GM19438 (cell line): Measurements from ENCODE around the gene CLN6.
A peak's percentile ranks its signal among the peaks of the same experiment; 100 is the strongest.

ENCODE experiments used
- ATAC-seq: cut with Tn5 transposase; IDR thresholded peaks from one replicate; pipeline ENCODE4 v1.9.1; 2021; ENCODE audit warnings: low read depth; ENCODE audit not compliant: unreplicated experiment

Gene CLN6

DNA sequence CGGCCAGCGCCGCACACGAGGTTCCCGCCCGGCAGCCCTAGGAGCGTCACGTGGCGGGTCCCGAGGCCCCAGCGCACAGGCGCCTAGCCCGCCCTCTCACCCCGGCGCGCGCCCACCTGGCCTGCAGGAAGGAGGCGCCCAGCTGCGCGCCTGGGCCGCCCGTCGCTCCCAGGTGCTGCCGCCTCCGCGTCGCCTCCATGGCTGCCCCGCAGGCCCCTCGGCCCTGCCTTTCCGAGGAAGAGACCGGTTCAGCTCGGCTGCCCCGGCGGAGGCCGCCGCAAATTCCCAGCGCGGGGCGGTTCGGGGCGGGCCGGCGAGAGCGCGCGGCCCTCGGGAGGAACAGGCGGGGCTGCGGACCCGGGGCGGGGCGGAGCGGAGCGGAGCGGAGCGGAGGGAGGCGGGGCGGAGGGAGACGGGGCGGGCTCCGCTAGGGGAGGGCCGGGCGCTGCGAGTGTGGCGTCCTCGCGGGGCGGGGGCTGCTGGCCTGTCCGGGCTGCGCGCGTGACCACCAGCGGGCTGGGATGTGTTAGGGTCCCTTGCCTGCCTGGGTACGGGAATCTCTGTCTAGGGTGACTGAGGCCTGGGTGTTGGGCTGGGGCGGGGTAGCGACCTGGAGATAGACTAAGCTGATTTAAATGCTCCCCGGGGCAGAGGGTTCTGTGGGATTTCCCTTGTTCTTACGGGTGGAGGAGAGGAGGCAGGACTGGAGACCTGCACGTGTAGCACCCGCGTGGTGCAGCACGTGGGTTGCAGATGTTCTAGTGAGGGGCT lies at the start of gene CLN6:
TSS of gene CLN6 (minus strand) at position 343 of the 771 bp plus-strand sequence. CDS start at position 199, 144 bp downstream.
- ATAC-seq, result peak; percentile 70

DNA sequence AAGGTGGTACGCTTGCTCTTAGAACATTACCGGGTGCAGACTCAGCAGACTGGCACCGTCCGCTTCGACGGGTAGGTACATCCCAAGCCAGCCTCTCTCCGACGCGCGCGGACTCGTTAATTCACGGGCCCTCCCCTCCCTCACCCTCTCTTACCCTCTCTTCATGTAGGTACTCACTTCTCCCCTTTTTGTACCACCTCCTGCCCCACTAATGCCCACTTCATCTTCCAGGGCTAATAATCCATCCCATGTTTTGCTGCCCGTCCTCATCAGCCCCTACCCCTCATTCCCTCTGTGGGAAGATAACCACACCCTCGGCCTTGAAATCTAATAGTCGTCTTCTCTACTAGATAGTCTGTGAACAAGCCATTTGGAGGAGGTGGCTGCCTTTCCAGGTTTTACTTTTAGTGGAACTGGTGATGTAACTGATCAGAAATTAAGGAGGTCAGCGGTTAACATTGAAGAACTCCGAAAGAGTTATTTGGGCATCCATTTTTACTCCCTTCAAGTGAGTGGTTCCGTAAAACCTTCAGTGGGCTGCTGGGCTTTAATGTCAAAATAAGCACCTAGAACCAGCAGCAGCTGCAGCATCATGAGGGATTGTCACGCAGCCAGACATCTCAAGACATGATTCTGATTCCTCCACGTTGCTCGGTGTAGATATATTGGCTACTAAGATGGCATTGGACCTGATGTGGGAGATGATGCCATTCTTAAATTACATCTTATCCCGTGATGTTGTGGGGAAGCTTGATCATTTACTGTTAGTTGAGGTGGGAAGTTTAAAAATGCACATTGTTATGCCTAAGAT lies 49.3 kb upstream of the CLN6 start:
- no peak for ATAC-seq

DNA sequence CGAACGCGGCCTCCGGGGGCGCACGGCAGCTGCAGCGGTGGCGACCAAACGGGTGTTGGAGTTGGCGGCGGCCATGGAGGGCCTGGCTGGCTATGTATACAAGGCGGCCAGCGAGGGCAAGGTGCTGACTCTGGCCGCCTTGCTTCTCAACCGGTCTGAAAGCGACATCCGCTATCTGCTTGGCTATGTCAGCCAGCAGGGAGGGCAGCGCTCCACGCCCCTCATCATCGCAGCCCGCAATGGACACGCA lies 48.7 kb upstream of the CLN6 start:
- no peak for ATAC-seq

DNA sequence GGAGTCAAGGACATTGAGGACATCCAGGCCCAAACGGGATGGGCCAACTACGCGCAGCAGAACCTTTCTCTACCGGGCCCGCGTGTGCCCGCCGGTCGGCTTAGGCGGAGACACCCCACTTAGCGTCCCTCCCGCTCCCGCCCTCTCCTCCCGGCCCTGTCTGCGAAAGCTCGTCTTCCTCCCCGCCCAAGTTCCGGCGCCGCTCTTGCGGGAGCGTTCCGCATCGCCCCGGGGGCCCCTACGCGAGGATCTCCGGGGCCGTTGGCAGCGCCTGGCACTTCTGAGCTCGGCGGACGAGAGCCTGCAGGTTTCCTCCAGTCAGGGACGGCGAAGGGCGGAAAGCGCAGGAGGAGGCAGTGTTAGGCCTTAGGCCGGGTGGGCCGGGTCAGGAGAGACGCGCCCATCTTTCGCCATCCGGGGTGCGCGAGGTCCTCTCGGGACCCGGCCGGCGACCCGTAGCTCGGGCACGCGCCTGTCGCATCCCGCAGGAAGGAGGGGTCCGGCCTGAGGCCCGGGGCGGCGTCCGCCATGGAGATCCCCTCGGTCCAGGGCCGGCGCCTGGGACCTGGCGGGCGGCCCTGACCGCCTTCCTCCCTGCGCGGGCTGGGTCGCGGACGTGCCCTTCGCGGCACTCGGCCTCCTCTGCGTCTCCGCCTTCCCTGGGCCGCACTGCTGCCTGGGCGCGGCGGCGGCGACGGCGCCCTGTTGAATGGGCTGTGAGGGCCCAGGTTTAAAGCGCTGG lies 48.2 kb upstream of the CLN6 start, which contains the start of gene FEM1B:
TSS of gene FEM1B (plus strand) at position 143 of the 742 bp plus-strand sequence. CDS start 673 bp downstream, outside the sequence.
- peak; percentile 76 for ATAC-seq

DNA sequence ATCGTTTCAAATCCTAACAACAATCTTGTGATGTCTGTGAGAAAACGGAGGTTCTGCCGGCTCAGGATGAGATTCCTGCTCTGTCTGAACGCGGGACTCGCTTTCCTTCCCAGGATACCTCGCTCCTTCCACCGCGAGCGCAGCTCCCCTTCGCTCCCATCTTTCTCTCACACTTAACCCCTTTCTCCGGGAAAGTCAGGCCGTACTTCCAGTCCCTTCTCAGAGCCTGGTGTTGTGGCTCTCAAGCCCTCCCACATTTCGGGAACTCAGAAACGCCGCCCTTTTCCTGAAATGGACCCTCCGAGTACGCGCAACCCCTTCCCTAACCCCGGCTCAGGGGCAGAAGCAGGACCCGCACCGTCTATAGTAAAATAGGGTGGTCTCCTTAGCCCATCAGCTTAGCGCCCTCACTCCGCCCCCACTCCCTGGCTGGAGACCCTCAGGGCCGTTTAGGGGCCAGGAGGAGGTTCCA lies 47.6 kb upstream of the CLN6 start:
- ATAC-seq, result peak; percentile 9

DNA sequence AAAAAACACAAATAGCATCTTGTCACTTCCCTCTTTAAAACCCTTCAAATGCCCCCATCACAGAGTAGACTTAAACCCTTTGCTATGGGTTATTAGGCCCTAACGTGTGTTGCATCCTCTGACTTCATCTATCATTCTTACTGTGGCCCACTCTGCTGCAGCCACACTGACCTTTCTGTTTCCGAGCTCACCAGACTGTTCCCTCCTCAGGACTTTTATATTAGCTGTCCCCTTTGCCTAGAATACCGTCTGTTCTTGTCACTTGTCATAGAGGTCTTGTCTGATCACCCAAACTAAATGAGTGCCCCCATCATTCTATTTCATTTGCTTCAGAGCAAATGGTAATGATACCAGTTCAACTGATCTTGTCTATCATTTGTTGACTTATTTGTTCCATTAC lies 47.1 kb upstream of the CLN6 start:
- ATAC-seq, result no peak

DNA sequence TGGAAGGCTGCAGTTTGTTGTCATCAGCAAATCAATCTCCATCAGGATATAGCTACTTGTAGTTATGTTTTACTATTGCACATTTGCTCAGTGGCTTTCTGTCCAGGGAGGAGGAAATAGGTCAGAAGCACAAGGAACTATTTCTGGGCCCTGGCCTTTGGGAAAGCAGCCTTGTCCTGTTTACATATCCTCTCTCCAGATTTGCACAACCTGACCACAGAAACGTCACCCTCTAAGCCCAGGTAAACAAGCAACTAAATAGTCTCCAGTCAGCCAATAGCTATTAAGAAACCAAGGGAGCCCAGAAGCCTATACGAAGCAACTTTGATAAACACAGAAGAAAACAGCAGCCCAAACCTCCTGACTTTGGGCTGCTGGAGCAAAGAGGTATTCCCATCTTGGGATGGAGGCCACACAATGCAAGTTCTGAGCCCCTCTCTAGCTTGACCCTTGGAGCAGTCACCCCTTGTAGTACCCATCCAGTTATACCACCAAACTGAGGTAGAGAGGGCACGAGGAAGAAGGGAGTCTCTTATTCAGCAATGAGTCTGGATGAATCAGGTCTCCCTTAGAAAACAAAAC lies 45.7 kb upstream of the CLN6 start:
- no peak for ATAC-seq

DNA sequence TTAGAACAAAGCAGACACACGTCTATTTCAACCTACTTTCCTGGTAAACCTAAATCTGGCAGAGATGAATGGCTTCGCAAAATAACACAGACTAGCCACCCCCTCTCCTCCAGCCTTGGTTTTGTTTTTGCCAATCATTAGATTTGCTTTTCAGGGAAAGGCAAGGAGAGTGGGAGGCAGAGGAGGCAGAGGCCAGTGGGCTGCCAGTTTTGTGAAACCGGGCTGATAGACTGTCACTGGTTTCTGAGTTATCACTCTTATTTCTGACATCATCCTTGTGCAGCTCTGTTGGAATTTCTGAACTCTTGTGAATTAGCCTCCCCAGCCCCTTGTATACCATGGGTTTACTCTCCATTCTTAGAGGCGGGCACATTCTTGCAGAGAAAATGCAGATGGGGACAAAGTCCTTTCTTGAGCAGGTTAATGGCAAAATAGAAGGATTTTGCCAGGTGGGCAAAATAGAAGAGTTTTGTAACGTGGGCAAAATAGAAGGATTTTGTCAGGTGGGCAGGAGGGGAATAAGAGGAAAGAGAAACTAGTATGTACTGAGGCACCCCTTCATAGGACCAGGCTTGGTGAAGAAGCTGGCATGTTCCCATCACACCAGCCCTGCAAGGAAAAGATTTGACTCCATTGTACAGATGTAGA lies 44.8 kb upstream of the CLN6 start:
- no peak for ATAC-seq

DNA sequence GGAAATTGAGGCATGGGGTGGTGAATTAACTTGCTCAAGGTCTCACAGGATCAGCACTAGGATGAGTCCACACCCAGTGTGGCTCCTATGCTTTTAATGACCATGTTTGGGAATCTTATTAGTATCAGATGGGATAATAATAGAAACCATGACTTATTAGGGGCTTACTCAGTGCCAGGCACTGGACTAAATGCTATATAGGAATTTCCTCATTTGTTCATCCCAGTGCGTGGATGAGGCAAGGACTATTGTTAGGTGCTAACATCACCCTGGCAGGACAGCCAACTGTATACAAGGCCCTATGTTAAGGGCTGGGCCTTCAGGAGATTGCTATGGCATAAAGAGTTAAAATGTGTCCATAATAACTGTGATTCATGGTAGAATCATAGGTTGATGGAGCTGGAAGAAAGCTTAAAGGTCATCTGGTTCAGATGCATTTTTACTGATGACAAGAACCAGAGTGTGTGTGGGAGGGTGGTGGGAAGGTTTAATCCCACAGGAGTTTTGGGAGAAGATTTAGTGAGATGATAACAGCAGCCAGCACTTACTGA lies 43.3 kb upstream of the CLN6 start:
- ATAC-seq, result no peak

DNA sequence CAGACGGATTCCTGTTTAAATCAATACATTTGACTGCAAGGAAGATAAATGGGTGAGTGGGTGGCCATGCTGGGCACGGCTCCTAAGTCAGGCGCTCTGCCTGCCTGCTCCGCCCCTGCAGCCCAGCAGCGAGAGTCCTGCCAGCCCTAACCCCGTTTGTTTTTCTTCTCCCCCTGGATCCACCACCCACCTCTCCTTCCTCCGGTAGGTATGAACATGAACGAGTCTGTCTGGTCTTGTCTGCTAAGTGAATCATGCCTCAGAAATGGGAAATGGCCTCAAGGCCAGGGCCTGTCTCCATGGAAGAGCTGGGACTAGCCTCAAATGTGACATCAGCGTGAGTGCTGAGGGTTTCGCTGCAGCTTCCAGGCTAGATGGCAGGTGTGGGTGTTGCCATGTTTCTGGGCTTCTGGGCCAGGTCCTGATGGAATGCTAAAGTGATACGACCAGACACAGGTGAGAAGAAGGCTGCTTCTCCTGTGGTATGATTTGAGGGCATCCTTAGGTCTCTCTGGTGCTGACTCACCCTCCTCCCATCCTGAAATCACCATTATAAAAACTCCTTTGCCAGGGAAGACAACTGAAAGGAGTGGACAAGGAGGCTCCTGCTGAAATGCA lies 42.4 kb upstream of the CLN6 start:
- ATAC-seq, result no peak

DNA sequence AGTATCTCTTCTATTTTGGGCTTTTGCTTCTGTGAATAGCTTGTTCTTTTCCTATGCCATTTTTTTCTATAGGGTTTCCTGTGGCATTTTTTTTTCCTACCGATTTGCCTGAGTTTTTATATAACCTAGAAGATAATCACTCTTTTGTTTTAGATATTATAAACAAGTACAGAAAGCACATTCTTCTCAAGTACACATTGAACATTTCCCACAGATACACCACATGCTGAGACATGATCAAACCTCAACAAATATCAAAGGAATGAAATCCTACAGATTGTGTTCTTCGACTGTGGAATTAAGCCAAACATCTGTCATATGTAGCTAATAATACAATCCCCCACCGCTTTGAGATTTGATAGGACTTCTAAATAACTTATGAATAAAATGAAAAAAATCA lies 38.9 kb upstream of the CLN6 start:
- no peak for ATAC-seq

DNA sequence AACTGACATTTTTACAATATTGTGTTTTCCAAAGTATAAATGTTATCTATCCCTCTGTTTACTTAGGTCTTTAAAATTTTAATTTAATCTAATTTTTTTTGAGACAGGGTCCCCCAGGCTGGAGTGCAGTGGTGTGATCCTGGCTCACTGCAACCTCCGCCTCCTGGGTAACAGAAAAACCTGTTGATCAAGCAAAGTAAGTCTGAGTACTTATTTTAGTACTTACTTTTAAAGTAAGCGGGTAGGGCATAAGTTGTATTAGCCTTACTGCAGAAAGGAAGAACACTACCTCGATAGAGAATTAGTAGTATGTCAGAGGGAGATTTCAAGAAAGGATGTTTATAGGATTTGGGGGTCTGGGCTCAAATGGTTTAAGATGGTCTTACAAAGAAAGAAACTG lies 36.1 kb upstream of the CLN6 start:
- ATAC-seq, result no peak

DNA sequence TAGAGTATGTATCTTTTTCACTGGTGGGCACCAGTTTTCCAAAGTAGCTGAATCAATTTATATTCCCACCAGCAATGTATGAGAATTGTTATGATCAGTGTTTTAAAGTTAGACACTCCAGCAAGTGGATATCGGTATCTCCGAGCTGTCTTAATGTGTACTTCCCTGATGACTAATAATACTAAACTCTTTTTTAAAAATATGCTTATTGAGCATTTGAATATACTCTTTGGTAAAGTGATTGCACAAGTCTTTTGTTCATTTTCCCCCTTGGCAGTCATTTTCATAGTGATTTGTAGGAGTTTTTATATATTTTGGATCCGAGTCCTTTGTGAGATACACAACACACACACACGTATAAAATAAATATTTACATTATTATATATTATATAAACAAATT lies 35.6 kb upstream of the CLN6 start:
- no peak for ATAC-seq

DNA sequence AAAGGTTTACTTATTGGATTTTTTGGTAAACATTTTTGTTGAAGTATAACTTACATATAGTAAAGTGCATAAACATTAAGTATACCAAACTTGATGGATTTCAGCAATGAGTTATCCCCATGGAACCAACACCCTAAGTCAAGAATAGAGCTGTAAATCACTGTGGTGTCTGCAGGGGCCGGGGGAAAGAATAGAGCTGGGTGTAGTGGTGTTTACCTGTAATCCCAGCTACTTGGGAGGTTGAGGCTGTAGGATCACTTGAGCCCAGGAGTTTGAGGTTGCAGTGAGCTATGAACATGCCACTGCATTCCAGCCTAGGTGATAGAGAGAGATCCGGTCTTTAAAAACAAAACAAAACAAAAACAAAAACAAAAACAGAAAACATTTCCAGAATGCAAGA lies 34.8 kb upstream of the CLN6 start:
- no peak for ATAC-seq

DNA sequence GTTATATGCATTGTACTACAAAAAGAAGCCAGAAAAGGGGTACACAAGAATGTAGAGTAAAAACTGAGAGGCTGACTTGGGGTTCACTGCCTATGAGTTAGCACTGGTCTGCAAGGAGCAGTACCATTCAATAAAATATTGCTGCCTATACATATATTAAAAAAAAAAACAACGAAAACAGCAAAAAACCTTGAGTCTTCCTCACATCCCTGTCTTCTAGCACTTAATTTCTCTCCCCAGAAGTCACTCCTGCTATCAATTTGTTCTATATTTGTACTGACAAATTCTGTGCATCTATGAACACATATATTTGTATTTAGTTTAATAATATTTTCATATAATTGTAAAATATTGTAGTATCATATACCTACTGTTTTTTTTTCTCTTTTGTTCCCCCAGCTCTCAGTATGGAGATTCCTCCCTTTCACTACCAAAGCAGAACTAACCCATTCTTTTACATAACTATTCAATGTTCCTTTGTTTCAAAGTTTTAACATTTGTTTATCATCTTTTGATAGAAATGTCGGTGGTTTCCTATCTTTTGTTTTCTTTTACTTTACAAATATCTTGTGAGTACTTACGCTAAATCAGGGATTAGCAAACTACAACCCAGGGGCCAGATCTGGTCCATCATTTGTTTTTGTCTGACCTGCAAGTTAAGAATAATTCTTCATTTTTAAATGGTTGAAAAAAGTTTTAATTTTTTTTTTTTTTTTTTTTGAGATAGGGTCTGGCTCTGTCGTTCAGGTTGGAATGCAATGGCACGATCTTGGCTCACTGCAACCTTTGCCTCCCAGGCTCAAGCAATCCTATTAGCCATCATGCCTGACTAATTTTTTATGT lies 33.2 kb upstream of the CLN6 start:
- no peak for ATAC-seq

DNA sequence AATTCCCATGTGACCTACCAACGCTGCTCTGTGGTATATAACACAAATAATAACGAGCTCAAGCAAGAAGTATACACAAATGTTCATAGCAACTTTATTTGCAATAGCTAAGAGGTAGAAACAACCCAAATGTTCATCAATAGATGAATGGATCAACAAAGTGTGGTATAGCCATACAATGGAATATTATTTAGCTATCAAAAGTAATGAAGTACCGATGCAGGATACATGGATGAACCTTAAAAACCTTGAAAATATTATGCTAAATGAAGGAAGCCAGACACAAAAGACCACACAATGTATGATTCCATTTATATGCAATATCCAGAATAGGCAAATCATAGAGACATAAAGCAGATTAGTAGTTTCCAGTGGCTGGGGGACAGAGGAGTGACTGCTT lies 32.5 kb upstream of the CLN6 start:
- ATAC-seq, result no peak

DNA sequence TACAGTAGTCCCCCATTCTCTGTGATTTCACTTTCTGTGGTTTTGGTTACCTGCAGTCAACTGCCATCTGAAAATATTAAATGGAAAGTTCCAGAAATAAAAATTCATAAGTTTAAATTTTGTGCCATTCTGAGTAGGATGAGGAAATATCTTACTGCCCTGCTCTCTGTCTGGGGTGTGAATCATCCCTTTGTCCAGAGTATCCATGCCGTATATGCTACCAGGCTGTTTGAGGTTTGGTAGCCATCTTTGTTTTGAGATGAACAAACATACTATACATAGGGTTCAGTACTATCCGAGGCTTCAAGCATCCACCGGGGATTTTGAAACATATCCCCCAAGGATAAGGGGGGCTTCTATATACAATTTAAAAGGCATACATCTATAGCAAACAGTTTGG lies 31.7 kb upstream of the CLN6 start:
- no peak for ATAC-seq

DNA sequence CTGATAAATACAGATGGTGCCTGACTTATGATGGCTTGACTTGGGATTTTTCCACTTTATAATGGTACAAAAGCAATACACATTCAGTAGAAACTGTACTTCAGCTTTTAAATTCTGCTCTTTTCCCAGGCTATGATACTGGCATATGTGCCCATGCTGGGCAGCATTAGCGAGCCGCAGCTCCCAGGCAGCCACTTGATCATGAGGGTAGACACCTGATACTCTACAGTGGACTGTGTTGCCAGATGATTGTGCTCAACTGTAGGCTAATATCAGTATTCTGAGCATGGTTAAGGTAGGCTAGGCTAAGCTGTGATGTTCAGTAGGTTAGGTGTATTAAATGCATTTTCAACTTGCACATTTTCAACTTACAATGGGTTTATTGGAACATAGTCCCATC lies 30.4 kb upstream of the CLN6 start:
- no peak for ATAC-seq

DNA sequence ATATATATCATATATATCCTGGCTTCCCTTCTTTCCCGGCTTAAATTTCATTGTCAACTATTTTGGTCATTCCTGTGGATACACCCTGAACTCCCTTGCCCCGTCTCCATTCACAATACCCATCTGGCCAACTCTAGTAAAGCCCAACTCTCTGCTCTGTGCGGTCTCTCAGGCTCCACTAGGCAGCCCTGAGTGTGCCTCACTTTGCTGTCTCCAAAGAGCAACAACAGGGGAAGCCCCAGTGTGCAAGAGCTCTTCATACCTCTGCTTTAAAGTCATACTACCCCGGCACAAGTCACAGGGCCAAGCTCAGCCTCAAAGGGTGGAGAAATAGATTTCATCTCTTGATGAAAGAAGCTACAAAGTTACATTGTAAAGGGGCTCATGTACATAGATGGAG lies 29.2 kb upstream of the CLN6 start:
- ATAC-seq, result no peak
